ENCODE results near the gene RELCH.

Gene RELCH

DNA sequence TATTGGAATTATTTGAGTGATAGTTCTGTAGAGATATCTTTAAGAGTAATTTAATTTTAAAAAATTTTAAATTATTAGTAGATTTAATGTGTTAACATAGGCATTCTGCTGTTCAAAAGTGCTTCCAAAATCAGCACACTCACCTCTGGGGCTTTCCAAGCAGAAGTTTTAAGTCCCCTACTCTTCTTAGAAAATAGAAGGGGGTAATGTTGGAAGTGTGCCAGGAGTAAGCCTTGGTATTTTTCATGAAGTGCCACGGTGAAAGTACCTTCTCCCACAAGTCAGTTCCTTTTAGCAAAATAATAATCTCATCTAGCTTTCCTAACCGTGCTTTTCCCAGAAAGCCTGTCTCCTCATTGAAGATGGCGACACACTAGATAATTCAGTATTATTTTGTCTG, 134.1 kb downstream of the RELCH start:
- DNase-seq = no peak
- Mint-ChIP-seq H3K36me3 (ENCODE audit: low read depth) (no peaks in the 10 kb centered on the region), H3K27me3 (ENCODE audit: low read depth, poor library complexity) (peaks cover 41% of the 10 kb centered on the region), H3K27ac (no peak overlapping the region), H3K4me1 (peaks cover 10% of the 10 kb centered on the region), H3K9me3 (no peaks in the 10 kb centered on the region), H3K4me3 (no peak overlapping the region)
- TF ChIP-seq, protein P1, sequence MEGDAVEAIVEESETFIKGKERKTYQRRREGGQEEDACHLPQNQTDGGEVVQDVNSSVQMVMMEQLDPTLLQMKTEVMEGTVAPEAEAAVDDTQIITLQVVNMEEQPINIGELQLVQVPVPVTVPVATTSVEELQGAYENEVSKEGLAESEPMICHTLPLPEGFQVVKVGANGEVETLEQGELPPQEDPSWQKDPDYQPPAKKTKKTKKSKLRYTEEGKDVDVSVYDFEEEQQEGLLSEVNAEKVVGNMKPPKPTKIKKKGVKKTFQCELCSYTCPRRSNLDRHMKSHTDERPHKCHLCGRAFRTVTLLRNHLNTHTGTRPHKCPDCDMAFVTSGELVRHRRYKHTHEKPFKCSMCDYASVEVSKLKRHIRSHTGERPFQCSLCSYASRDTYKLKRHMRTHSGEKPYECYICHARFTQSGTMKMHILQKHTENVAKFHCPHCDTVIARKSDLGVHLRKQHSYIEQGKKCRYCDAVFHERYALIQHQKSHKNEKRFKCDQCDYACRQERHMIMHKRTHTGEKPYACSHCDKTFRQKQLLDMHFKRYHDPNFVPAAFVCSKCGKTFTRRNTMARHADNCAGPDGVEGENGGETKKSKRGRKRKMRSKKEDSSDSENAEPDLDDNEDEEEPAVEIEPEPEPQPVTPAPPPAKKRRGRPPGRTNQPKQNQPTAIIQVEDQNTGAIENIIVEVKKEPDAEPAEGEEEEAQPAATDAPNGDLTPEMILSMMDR (IDR thresholded peaks at IDR 0.05) = no peak

DNA sequence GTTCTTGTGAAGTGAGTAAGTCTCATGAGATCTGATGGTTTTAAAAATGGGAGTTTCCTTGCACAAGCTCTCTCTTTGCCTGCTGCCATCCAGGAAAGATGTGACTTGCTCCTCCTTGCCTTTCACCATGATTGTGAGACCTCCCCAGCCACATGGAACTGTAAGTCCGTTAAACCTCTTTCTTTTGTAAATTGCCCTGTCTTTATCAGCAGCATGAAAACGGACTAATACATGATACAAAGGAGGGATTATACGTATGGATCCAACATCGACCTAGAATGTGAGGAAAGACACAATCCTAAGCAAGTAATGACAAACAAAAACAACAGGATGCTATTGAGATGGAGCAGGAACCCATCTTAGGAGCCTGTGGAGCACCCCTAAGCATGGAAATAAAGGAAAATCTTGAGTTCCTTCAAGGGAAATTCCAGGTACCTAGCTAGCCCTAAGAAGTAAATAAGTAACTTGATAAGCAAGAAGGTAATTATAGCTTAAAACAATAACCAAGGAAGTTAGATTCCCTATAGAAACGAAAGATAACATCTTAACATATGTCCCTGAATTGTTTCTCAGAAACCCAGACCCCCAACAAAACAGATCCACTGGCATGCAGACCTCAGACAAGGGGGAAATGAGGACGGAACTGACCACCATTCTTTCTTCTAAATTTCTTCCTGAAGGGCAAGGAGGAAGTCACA, 136.6 kb downstream of the RELCH start:
- no peak for DNase-seq
- Mint-ChIP-seq H3K36me3 (ENCODE audit: low read depth) (no peaks in the 10 kb centered on the region), H3K4me1 (peaks cover 33% of the 10 kb centered on the region), H3K4me3 (peak overlapping the region; percentile 80), H3K27ac (no peak overlapping the region), H3K27me3 (ENCODE audit: low read depth, poor library complexity) (peaks cover 61% of the 10 kb centered on the region), H3K9me3 (no peaks in the 10 kb centered on the region)
- TF ChIP-seq, protein P1 (IDR thresholded peaks at IDR 0.05) = no peak

DNA sequence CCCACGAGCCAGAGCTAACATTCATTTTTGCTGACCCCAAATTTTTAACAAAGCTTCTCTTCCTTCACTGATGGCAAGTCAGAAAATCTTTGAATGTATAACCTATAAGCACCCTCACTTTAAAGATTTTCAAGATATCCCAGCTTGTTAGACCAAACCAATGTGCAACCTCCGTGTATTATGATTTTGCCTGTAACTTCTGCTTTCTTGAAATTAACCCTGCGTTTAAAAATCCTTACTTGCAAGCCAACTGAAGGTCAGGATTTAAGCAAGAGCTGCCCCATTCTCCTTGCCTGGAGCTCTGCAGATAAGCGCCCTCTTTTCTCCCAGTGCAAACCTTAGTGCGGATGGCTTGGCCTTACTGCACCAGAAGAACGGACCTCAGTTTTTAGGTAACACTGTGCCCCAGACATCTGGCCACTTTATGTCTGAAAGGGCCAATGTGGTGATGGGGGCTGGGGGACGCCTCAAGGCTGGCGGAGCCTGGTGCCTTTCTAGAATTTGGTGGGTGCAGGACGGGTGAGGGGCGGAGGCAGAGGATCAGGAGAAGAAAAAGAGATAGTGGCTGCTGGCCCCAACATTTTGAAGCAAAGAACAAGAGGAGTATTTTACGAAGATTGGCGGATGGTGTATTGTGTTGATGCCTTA, 137.2 kb downstream of the RELCH start:
- no peaks in the 10 kb centered on the region for H3K9me3 Mint-ChIP-seq
- peak overlapping the region; percentile 80 for H3K4me3 Mint-ChIP-seq
- H3K27ac Mint-ChIP-seq = no peak overlapping the region
- TF ChIP-seq, protein P1 (IDR thresholded peaks at IDR 0.05) = no peak
- H3K27me3 Mint-ChIP-seq (ENCODE audit: low read depth, poor library complexity) = peaks cover 60% of the 10 kb centered on the region
- no peak for DNase-seq
- no peaks in the 10 kb centered on the region for H3K36me3 Mint-ChIP-seq (ENCODE audit: low read depth)
- peaks cover 40% of the 10 kb centered on the region for H3K4me1 Mint-ChIP-seq

DNA sequence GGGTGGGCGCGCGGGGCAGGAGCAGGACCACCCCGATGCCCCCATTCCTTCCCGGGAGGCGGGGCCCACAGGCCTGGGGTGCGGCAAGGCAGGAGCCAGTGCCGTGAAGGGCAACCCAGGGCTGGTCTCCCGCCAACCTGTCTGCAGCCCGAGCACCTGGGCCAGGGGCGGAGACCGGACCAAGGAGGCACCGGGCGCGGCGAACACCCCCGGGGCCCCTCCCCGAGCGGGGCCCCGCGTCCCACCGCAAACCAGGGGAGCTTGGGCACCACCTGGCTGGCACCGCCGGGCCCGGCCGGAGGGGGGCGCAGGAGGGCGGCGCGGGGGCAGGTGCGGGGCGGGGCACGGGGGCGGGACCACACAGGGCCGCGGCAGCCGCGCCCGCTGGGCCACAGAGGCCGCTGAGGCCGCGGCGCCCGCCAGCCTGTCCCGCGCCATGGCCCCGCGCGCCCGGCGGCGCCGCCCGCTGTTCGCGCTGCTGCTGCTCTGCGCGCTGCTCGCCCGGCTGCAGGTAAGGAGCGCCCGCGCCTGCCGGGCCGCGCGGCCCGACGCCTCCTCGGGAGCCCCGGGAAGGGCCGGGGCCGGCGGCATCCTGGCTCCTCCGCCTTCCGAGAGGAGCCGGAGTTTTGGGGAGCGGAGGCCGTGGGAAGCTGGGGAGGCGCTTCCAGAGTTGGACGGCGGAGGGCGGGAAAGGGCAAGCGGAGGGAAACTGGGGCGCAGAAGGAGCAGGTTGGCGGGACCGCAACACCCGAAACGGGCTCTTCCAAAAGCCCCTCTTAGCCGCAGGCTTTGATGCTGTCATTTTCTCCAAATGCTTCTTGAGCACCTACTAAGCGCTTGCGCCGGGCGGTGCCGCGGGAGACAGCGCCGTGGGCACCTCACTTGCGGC, 138.1 kb downstream of the RELCH start, which contains the start of gene TNFRSF11A:
TSS of gene TNFRSF11A (plus strand) at position 394 of the 889 bp plus-strand sequence. CDS start at position 437, 43 bp downstream.
- Mint-ChIP-seq H3K9me3 (peaks cover under 1% of the 10 kb centered on the region), H3K36me3 (ENCODE audit: low read depth) (no peaks in the 10 kb centered on the region), H3K27me3 (ENCODE audit: low read depth, poor library complexity) (peaks cover 55% of the 10 kb centered on the region), H3K27ac (no peak within 1 kb of the TSS), H3K4me1 (peaks cover 48% of the 10 kb centered on the region), H3K4me3 (peak within 1 kb of the TSS; percentile 86)
- DNase-seq = peak; percentile 70
- TF ChIP-seq, protein P1 (IDR thresholded peaks at IDR 0.05) = peak; percentile 29

DNA sequence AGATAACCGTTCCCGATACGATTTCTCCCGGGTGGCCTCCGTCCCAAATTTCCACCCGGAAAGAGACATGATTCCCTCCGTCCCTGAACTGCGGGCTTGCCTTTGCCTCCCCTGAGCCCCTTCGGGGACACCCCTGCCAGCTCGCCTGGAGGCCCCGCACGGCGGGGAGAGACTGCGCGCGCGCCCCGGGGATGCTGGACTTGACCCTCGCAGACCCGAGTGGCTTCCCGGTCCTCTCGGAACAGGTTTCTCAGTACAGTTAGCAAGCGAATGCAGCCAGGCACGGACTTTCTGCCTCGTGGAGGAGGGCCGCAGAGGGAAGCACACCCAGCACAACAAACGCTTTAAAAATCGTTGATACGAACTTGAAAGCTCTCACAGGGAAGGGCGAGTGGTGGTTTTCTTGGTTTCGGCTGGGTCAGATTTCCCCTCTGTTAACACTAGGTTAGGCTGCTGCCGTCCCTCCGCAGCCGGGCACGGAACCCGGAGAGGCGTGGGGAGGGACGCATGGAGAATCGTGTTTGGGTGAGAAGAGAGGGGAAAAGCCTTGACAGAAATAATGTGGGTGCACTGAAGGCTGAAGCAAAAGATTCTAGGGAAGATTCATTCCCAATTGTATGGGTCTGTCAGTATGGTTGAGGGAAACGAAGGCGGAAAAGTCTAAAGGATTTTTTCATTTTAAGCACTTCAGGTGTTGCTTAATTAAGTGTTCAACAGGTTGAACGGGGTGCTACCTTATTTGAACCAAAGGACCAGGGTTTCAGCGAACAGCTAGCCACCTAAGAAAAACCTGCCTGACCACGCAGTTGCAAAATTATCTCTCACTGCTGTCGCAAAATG, 139.0 kb downstream of the RELCH start:
- DNase-seq = peak; percentile 59
- Mint-ChIP-seq H3K36me3 (ENCODE audit: low read depth) (no peaks in the 10 kb centered on the region), H3K27me3 (ENCODE audit: low read depth, poor library complexity) (peaks cover 55% of the 10 kb centered on the region), H3K4me3 (peak overlapping the region; percentile 86), H3K9me3 (peaks cover 6% of the 10 kb centered on the region), H3K4me1 (peaks cover 55% of the 10 kb centered on the region), H3K27ac (no peak overlapping the region)
- TF ChIP-seq, protein P1 (IDR thresholded peaks at IDR 0.05) = no peak
